LNCaP clone FGC (cell line): Measurements from ENCODE around the gene ARL6.

ENCODE experiments used
- DNase-seq: peaks from one replicate; pipeline ENCODE4 v3.0.0-alpha.2; 2011; ENCODE audit warnings: low read depth
- H3K4me3 ChIP-seq: 2 replicates; pipeline ENCODE4 v1.5.1; 2011; ENCODE audit warnings: mild to moderate bottlenecking, low read depth, low read length, control low read depth
- CTCF ChIP-seq: IDR thresholded peaks from 2 replicates; pipeline ENCODE4 v1.5.1; 2012; ENCODE audit warnings: mild to moderate bottlenecking; ENCODE audit not compliant: control insufficient read depth, insufficient read depth; ENCODE audit errors: extremely low read depth

Gene ARL6

DNA sequence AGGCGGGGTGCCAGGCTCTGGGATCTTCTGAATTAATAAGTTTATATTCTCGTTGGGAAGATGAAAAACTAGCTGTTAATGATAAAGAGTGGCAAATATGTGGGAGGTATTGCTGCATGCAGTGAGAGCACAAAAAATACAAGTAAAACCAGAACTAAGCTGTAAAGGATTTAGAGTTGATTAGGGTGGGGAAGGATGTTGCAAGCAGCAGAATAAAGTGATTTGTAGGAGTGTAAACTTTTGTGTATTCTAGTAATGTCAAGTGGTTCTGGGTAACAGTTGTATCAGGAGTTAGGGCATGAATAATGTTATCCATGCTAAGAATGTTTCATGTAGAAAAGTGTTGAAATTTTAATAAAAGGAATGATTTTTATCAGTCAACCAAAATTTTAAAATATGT lies 75.4 kb downstream of the ARL6 start:
- no peak for TF ChIP-seq CTCF
- no peak for DNase-seq

DNA sequence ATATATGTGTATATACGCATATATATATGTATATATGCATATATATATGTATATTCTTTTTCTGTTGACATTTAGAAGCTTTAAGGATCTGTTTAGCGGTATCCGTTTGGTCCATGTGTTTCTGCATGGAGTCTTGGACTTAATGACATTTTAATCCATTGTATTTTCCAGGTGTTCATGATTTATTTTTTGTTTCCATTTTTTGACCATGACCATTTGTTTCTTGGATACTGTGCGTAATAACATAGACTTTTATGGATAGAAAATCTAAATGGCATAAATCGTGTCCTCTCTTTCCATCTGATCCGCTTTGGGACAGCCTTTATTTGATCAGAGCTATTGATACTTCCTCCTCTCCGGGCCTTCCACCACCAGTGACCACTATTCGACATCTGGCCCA lies 76.7 kb downstream of the ARL6 start:
- TF ChIP-seq CTCF = no peak
- DNase-seq = no peak

More for the DNA sequence above, 75.4 kb downstream of the ARL6 start:
- H3K4me3 ChIP-seq = no peak overlapping the region

DNA sequence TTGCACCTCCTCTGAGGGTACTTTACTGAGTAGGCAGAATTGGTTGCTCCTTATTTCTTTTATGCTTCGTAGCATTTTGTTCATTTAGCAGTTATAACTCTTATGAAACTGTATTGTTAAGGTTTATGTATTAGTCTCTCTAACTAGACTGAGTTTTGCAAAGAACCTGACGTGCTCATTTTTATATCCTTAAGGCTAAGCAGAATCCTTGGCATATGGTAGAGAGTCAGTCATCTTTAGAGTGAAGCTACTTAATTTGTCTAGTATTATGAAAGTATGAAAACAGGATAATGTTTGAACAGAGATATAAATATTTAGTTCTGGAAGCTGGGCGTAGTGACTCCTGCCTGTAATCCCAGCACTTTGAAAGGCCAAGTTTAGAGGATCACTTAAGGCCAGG lies 77.4 kb downstream of the ARL6 start:
- DNase-seq = no peak
- no peak for TF ChIP-seq CTCF
- H3K4me3 ChIP-seq = no peak overlapping the region

More for the DNA sequence above, 76.7 kb downstream of the ARL6 start:
- no peak overlapping the region for H3K4me3 ChIP-seq

DNA sequence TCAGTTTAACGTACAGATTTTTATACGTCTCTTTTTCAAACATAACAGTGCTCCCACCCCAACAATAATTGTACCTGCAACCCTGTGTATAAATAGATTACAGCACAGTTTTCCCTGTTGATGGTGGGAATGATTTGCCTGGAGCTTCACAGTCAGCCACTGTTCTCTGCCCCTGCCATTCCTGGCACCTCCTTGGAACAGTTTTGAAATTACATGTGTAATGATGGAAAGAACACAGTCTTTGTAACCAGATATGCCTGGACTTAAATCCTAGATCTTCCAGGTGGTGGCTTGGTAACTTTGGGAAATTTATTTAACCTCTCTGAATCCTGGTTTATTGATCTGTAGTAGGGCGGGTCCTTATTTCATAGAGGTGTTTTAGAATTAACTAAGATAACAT lies 84.2 kb downstream of the ARL6 start:
- TF ChIP-seq CTCF = no peak
- no peak overlapping the region for H3K4me3 ChIP-seq
- no peak for DNase-seq
